A673 (cell line): ENCODE data around the gene LMTK3. TPM values are rescaled to one million over a fixed set of nuclear protein-coding genes. Genes with fewer than 3 reads are reported as not detected.

Source experiments
- BruUV-seq: library from RNA; stranded (reverse); fragments of 400-500 nt; replicated peaks from 2 replicates; lab custom pipeline; 2021; lab: Mats Ljungman, UMichigan
- CTCF ChIA-PET: fragments of 300-600 bp; sonication (Branson Sonifier 250); formaldehyde crosslinking; loops from one replicate; lab custom pipeline; 2022; ENCODE audit warnings: antibody characterized with exemption; lab: Charles Lee
- POLR2A ChIA-PET: fragments of 300-600 bp; sonication (Branson Sonifier 250); formaldehyde crosslinking; loops from one replicate; lab custom pipeline; 2022; ENCODE audit warnings: antibody characterized with exemption; ENCODE audit not compliant: low non-redundant PET; lab: Charles Lee
- DNase-seq: peaks from one replicate; pipeline ENCODE4 v3.0.0-alpha.2; 2015; ENCODE audit warnings: low spot score
- H3K27ac ChIP-seq: fragments of 200-600 bp; sonication (generic); 2 replicates; pipeline ENCODE4 v1.5.1; 2016; ENCODE audit warnings: mixed run types, low read depth, mild to moderate bottlenecking, mixed read lengths, antibody characterized with exemption, low read length; ENCODE audit not compliant: poor library complexity, severe bottlenecking
- H3K27me3 ChIP-seq: fragments of 200-600 bp; sonication (generic); replicated peaks from 2 replicates; pipeline ENCODE4 v1.6.1; 2017; ENCODE audit warnings: mixed run types, low read depth, mild to moderate bottlenecking, mixed read lengths, antibody characterized with exemption, low read length; ENCODE audit not compliant: insufficient read depth, poor library complexity
- H3K36me3 ChIP-seq: fragments of 200-600 bp; sonication (generic); 2 replicates; pipeline ENCODE4 v1.6.1; 2016; ENCODE audit warnings: mixed run types, mild to moderate bottlenecking, mixed read lengths, antibody characterized with exemption, low read length; ENCODE audit not compliant: insufficient read depth, poor library complexity, severe bottlenecking
- H3K4me1 ChIP-seq: fragments of 200-600 bp; sonication (generic); 2 replicates; pipeline ENCODE4 v1.6.1; 2017; ENCODE audit warnings: mixed run types, mild to moderate bottlenecking, mixed read lengths, antibody characterized with exemption, low read length; ENCODE audit not compliant: insufficient read depth, poor library complexity, severe bottlenecking
- H3K4me3 ChIP-seq: fragments of 200-600 bp; sonication (generic); 2 replicates; pipeline ENCODE4 v1.5.1; 2016; ENCODE audit warnings: low read depth, mixed run types, mild to moderate bottlenecking, mixed read lengths, low read length; ENCODE audit not compliant: poor library complexity, severe bottlenecking
- H3K9me3 ChIP-seq: fragments of 200-600 bp; sonication (generic); 2 replicates; pipeline ENCODE4 v1.6.1; 2016; ENCODE audit warnings: mixed run types, low read depth, mild to moderate bottlenecking, mixed read lengths, antibody characterized with exemption, low read length; ENCODE audit not compliant: poor library complexity, severe bottlenecking
- CTCF ChIP-seq: fragments of 300-800, 200-600 bp; sonication (generic); conservative IDR thresholded peaks from 2 replicates; pipeline ENCODE4 v1.5.1; 2017; ENCODE audit warnings: low read depth, mild to moderate bottlenecking, antibody characterized with exemption, low read length, moderate library complexity, mixed read lengths
- EZH2 ChIP-seq: fragments of 200-600 bp; sonication (generic); IDR thresholded peaks from 2 replicates; pipeline ENCODE4 v1.6.1; 2017; ENCODE audit warnings: borderline replicate concordance, low read depth, mild to moderate bottlenecking, mixed read lengths, antibody characterized with exemption, low read length; ENCODE audit not compliant: poor library complexity, severe bottlenecking
- intact Hi-C: fragments of 100-400 bp; cut with micrococcal nuclease; formaldehyde crosslinking; loops from one replicate; pipeline ENCODE4 v1.10.0; 2022; ENCODE audit not compliant: unreplicated experiment
- total RNA-seq: library from RNA; stranded (reverse); gene quantifications from 2 replicates; pipeline ENCODE4 v1.2.3, GENCODE V29; 2021

Gene LMTK3
- total RNA-seq, 1 experiment from 2014 or later = 0.52 TPM

- no TSS peak for BruUV-seq
- ChIA-PET CTCF (no interaction called here), POLR2A (no interaction called here)
- Histone ChIP-seq H3K36me3 (peaks cover 72% of the 10 kb centered on the region), H3K4me3 (no peak overlapping the region), H3K27me3 (no peaks in the 10 kb centered on the region), H3K27ac (no peak overlapping the region), H3K9me3 (no peaks in the 10 kb centered on the region), H3K4me1 (no peaks in the 10 kb centered on the region)
- no peak for DNase-seq
- no peak for TF ChIP-seq EZH2
- TF ChIP-seq CTCF = no peak
- intact Hi-C loops = no loop called here
Measured at GRCh38 chr19:48452289-48453190, 59.1 kb downstream of the LMTK3 start.

- TF ChIP-seq EZH2 (no peak), CTCF (no peak)
- intact Hi-C loops = no loop called here
- H3K4me1 ChIP-seq = no peaks in the 10 kb centered on the region
- ChIA-PET CTCF (interaction anchor here (0.6 kb wide), 1 partner anchor 32 kb away, joined by 3 read pairs; no protein-coding TSS in a partner anchor), POLR2A (no interaction called here)
- no TSS peak for BruUV-seq
- no peak overlapping the region for H3K27ac ChIP-seq
- no peaks in the 10 kb centered on the region for H3K27me3 ChIP-seq
- peaks cover 81% of the 10 kb centered on the region for H3K36me3 ChIP-seq
- no peak overlapping the region for H3K4me3 ChIP-seq
- H3K9me3 ChIP-seq = no peaks in the 10 kb centered on the region
- no peak for DNase-seq
Measured at GRCh38 chr19:48451624-48452023, 60.0 kb downstream of the LMTK3 start.

- no peaks in the 10 kb centered on the region for H3K27me3 ChIP-seq
- no peak overlapping the region for H3K4me3 ChIP-seq
- no peak overlapping the region for H3K27ac ChIP-seq
- H3K36me3 ChIP-seq = peaks cover 74% of the 10 kb centered on the region
- POLR2A ChIA-PET = no interaction called here
- no peaks in the 10 kb centered on the region for H3K9me3 ChIP-seq
- no peak for TF ChIP-seq CTCF
- no peak for TF ChIP-seq EZH2
- CTCF ChIA-PET = interaction anchor here (0.6 kb wide), 1 partner anchor 31 kb away, joined by 3 read pairs; no protein-coding TSS in a partner anchor
- H3K4me1 ChIP-seq = no peaks in the 10 kb centered on the region
- BruUV-seq = no TSS peak
- DNase-seq = no peak
- intact Hi-C loops = no loop called here
Measured at GRCh38 chr19:48450863-48451262, 60.8 kb downstream of the LMTK3 start.
